GM18868 (cell line): ENCODE results near the gene CBLB.

Source experiments
- ATAC-seq: cut with Tn5 transposase; IDR thresholded peaks from one replicate; pipeline ENCODE4 v1.9.1; 2021; ENCODE audit warnings: mild to moderate bottlenecking, moderate library complexity; ENCODE audit not compliant: unreplicated experiment

CBLB gene

DNA sequence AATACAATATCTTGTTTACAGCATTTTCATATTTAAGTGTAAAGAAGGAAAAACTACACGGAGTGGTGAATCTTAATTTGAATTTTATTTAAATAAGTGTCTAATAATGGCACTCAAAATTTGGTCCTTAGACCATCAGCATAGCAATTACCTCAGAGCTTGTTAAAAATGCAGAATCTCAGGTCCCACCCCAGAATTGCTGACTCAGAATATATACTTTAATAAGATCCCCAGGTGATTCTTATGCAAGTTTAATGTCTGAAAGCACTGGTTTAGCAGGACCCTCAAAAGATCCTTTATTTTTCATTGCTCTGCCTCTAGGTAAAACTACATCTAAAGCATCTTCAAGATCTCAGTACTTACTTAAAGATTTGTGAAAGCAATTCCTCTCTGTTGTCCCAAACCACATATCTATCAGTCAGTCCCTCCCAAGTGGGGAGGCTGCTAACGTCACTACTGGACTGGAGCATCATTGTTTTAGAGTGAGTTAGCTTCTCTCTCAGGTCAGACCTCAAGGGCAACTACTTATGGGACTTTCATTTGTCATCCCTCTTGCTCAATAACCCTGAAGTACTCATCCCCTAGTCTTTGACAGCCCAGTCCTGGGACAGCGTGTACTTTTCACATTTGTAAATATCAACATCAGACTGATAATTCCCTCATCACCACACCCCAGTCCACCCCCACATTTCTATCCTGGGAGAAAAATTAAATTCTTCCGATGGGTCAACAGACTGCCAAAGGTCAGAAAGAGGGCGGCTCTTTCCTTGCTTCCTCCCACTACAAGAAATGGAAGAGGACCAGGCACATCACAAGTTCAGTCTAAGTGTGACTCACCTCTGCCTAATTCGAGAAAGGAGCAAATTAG is 76.7 kb downstream of the CBLB start:
- ATAC-seq = no peak

DNA sequence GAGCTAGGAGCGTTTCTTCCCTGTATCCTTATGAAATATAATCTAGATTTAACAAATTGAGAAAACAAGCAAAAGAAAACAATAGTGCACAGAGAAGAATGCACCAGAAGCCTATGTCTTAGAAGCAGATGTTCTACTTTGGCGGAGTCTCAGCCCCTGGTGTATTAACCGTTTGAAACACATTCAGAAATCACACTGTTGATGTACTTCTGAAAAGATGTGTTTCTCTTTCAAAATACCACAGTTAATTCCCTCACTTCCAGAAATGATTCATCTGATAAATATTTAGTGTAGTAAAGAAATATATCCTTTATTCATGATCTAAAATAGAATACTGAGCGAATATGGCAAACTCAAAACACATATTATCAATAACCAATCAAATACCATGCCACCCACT is 77.7 kb downstream of the CBLB start:
- no peak for ATAC-seq

DNA sequence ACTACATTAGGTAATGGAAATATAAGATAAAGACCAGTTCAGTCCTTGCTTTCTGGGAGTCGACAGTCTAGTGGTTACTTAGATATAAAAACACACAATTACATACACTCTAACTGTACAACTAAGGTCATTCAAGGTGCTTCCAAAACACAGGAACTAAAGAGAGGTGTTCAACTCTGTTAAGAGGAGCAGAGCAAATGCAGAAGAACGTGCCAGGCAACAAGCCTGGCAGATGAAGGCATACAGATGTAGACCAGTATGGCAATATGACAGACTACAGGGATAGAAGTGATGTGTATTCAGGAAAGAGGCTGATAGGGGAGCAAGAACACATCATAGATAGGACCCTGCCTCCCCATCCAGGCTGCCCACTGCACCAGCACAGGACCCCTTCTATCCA is 78.3 kb downstream of the CBLB start:
- no peak for ATAC-seq

DNA sequence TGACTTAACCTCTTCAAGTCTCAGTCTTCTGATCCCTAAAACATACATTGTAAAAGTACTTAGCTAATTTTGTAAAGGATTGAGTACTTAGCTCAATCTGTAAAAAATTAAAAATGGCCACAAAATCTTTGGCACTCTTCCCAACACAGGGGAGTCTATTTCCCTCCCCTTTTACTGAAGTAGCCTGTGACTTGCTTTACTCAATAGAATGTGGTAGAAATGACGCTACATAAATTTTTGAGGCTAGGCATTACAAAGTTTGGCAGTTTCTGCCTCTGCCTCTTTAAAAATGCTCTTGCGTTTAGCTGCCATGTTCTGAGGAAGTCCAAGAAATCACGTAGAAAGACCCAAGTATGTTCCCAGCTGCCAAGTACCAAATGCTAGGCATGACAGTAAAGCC is 80.2 kb downstream of the CBLB start:
- no peak for ATAC-seq

DNA sequence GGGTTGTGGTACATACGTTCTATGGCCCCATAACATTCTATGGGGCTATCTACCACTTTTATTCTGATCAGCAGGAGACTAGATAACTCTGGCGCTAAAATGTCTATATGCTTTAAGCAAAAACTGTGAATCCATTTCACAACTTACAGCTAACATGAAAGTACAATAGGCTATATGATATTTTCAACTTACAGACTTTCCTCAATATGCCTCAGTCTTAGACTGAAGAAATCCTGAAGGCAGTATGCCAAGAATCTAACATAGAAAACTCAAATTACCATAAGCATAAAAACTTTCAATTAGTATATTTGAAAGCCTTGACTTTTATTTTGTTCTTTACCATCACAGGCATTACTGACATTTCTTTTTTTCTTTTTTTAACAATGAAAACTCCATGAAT is 81.4 kb downstream of the CBLB start:
- ATAC-seq = no peak

DNA sequence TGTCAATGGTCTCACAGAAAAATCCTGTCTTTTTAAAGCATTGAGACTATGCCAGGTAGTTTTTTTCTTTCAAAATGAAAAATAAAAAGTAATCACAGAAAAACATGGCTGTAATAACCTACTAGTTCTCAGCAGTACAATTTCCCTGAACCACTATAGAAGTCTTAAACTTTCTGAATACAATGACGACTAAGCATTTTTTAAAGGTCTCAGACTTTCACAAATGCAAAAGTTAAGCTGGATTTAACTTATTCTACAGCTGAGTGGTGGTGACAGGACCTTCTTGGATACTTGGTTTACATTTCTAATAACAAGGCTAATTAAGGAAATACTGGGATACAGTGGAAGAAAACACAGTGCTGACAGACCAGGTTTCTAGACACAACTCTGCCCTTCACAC is 81.8 kb downstream of the CBLB start:
- no peak for ATAC-seq

DNA sequence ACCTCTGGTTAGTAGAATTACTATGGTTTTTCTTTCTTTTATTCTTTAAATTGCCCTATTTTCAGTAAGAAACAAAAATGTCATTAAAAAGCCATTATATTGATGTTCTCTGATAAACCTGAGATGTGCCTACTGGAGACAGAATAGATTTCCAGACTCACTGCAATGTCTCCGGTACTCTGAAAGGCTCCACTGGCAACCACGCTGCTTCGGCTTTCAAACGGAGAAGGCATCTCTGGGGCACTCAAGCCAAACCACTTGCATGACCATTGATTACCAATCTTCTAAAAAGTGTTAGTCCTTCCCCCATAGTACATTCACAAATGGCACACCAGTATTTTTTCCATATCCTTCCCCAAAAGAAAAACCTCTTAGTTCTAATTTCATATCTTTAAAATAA is 82.6 kb downstream of the CBLB start:
- no peak for ATAC-seq

DNA sequence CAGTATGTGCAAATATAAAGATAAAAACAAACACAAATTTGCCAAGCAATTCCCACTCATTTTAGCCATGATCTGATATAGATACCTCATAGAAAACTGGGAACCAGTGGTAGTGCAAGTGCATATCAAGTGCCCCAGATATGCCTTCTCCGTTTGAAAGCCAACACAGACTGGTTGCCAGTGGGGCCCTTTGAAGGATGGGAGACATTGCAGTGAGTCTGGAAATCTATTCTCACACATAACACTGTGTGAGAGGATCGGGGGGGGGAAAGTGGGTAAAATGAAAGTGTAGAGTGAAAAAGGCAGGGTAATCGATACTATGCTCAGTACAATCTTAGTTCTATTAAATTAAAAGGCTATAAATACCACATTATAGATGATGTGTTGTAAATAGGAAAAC is 83.0 kb downstream of the CBLB start:
- ATAC-seq = no peak

DNA sequence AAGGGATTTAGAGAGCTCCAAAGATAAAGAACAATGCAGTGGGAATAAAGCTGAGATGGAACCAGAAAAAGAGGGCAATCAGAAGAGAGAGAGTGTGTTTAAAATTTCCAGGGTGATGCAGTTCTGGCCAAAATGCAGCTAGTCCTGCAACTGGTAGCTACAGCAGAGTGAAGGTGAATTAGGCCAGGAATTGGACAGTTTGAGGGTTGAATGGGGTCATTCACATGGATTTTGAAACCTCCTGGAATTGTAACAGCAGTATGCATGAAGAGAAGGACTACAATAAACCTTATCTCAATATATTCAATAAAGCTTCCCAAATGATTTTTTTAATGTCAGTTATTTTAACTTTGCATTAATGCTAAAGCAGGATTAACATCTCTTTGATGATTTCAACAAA is 85.2 kb downstream of the CBLB start:
- no peak for ATAC-seq

DNA sequence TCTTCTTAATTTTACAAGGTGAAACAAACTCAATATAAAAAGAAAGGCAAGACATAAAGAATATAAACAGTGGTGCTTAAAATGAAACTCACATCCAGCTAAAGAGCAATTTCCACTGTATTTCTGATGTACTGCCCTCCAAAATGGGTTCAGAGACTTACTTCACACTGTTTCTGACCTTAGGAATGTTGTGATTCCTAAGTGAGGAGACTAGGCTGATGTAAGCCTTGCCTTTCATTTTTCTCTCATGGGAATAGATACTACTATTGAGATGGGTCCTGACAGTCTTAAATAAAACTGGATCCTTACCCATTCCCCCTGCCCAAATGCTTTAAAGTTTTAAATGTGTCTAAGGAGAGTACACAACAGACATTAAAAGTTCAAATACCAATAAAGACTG is 86.9 kb downstream of the CBLB start:
- no peak for ATAC-seq

DNA sequence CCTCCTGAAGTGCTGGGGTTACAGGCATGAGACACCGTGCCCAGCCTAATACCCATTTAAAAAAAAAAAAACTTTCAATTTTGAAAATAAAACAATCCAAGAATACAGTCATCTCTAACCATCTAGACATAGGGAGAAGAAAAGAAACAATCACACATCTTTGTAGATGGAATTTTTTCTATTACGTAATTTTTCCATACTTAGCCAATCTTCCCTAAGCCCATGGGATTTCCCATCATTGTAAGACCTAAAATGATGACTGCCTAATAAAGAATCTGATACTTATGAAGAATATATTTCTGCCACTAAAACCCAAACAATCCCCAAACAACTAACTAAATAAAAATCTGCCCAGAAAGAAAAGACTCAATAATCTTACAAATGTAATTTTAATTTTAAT is 88.7 kb downstream of the CBLB start:
- no peak for ATAC-seq

DNA sequence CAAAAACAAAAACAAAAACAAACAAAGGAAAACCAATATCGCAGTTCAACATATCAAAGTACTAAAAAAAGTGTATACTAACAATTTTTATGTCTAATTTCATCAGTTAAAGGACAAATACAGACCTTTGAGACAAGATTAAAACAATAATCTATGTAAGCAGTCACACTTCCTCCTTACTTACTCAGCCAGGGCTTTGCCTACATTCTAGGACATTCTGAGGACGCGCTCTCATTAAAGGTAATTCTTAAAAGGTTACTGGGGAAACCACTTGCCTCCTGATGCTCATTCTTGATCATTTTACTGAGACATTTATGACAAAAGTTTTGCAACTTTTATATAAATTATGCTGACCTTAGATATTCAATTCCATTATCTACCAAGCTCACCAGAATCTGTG is 93.4 kb downstream of the CBLB start:
- no peak for ATAC-seq

DNA sequence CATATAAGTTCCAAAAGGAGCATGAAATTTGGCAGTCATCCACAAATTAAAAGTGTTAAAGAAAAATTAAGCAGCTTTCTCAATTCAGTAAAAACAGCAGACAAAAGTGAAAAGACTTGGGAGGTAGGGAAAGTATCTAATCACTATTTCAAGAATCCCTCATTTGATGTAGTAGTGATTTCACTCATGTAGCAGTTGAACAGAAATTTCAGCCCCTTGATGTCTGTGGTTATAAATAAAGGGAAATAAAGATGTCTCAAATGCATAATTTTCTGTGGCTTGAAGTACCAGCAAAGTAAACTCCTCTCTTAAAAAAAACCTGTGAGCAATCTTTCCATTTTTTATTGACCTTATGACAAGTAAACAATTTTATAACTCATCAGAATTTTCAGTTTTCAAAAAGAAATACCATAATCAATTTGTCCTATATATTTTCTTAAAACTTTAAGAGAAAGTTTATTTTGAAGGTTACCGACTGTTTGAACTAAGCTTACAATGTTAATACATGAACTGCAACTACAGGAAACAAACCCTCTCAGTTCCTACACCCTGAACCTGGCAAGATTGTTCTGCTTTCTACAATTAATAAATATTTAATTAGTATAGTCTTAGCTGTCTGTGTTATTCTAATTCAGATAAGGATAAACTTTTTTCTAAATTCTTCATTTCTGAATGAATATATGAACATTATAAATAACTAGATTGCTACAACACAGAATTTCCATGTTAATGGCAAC is 94.2 kb downstream of the CBLB start:
- ATAC-seq = peak; percentile 67

DNA sequence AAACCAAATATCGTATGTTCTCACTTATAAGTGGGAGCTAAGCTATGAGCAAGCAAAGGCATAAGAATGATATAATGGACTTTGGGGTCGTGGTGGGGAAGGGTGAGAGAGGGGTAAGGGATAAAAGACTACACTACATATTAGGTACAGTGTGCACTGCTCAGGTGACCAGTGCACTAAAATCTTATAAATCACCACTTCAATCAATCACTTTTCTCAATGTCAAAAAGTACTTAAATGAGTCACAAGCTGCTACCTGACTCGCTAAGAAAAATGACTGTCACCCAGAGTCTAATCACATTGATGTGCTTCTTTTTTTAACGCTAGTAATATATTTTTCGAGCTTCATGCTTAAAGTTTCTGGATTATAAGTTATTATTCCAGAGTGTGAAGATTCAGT is 95.5 kb downstream of the CBLB start:
- ATAC-seq = no peak

DNA sequence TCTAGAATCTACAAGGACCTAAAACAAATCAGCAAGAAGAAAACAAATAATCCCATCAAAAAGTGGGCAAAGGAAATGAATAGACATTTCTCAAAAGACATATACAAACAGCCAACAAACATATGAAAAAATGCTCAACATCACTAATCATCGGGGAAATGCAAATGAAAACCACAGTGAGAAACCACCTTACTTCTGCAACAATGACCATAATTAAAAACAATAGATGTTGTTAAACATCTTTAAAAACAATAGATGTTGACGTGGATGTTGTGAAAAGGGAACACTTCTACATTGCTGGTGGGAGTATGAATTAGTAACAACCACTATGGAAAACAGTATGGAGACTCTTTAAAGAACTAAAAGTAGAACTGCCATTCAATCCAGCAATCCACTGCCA is 96.2 kb downstream of the CBLB start:
- no peak for ATAC-seq

DNA sequence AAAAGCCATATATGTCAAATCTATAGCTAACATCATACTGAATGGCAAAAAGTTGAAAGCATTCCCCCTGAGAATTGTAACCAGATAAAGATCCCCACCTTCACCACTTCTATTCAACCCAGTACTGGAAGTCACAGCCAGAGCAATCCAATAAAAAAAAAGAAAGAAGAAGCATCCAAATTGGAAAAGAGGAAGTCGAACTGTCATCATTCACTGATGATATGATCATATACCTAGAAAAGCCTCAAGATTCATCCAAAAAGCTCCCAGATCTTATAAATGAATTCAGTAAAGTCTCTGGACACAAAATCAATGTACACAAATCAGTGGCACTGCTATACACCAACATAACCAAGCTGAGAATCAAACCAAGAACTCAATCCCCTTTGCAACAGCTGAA is 97.4 kb downstream of the CBLB start:
- no peak for ATAC-seq

DNA sequence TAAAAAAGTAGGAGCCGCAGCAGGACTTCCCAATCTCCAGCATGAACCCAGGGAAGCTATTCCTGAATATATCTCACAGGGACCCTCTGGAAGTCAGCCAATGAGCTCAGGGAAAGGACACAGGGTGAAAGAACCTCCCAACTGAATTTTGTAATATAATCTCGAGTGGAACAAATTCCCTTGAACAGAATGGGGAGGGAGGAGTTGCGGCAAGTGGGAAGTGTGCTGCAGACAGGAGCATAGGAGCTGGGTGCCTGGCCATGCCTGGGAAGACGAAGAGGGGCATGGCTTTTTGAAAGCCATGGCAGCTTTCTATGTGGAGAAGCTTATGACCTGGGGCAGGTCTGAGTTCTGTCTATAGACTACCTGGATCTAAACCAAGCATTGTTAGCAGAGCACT is 98.4 kb downstream of the CBLB start:
- no peak for ATAC-seq

DNA sequence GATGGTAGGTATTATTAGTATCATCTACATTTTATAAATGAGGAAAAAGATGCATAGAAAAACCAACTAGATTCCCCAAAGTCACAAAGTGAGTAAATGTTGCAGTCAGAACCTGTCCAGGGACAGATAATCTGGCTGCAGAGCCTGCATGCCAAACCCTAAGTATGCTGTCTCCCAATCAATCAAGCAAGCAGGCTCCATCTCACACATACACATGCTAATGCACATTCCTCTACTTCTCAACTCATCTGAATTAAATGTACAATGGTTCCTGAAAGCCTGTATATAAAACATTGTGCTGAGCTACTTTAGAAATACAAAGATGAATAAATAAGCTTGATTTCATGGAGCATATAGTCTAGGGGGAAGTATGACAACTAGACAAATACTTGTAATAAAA is 101.0 kb downstream of the CBLB start:
- no peak for ATAC-seq

DNA sequence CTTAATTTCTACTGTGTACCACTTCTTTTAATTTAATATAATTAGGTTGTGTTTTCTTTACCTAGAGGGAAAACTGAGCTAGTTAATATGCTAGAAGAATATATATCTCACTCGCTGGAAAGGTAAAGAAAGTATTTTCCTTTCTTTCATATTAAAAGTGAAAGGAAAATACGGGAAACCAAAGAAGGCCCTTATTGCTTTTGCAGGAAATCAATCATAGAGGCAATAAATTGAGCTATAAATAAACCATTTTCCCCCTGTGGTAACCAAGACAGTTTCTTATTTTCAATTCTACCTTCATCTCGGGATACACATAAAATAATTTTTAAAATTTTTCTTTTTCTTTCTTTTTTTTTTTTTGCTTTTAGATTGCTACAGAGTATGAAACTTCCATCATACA is 101.6 kb downstream of the CBLB start:
- ATAC-seq = no peak

DNA sequence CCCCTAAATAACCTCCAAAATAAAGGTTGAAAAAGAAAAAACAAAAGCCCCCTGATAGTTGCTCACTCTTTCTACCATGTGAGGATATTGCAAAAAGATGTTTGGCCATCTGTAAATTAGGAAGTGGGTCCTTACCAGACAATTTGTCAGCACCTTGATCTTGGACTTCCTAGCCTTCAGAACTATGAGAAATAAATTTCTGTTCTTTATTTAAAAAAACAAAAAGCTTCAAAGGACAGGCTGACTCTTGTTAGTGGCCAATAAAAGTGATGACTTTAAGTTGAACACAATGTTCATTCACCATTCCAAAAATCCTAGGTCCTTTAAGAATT is 103.5 kb downstream of the CBLB start:
- no peak for ATAC-seq

DNA sequence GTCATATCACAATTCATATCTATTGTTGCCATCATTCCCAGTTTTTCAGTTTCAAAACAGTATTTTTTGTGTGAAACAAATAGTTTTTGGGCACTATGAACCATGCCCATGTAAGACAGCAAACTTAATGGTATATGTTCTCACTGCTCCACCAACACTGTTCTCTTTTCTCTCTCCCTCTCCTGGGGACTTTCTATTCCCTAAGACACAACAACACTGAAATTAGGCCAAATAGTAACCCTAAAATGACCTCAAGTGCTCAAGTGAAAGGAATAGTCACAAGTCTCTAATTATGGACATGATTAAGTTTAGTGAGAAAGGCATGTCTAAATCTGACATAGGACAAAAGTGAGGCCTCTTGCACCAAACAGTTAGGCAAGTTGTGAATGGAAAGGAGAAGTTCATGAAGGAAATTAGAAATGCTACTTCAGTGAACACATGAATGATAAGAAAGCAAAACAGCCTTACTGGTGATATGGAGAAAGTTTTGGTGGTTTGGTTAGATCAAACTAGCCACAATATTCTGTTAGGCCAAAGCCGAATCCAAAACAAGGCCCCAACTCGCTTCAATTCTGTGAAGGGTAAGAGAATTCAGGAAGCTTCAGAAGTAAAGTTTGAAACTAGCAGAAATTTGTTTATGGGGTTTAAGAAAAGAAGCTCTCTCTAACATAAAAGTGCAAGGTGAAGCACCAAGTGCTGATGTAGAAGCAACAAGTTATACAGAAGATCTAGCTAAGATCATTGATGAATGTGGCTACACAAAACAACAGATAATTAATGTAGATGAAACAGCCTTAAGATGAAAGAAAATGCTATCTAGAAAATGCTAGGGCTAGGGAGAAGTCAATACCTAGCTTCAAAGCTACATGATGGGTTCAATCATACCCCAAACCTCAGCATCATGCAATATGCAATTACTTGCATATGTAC is 104.2 kb downstream of the CBLB start:
- ATAC-seq = peak; percentile 60

DNA sequence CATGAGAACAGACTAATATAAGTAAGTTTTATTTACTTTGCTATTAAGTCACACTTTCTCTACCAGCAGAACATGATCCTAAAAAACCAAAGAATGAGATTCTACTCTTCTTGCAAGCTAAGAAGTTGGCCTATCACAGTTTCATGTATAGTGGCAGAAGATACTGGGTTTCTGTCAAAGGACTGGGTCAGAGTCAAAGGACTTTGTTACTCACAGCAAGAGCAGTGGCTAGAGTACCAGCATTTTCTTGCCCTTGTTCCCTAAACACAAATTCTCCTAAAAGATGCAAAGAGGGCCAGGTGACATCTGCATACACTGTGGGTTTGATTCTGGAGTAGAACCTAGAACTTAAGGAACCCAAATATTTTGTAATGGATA is 105.2 kb downstream of the CBLB start:
- no peak for ATAC-seq
